Measurements from ENCODE around the gene PRDM15. TPM values are rescaled to one million over a fixed set of nuclear protein-coding genes. Genes with fewer than 3 reads are reported as not detected.
A peak's percentile ranks its signal among the peaks of the same experiment; 100 is the strongest.

The PRDM15 gene
- total RNA-seq, 1 donor from 2014 or later = 5.1 TPM

DNA sequence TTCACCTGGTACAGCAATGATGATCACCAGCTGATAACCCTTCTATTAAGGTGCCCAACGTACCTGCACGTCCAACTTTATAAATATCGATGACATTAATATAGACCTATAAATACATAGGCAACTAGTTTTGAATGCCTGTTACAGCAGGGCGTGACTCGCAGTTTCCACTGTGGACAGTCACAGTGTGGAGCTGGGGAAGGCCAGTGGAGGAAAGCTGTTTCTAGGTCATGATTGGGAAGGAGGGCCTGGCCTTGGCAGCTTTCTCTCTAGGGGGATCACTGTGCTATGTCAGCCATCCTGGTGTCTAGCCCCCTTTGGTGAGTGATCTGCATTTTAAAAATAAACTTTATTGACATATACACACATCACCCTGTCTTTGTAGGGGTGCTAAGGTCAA, 4.4 kb upstream of the PRDM15 start:
- no peak for DNase-seq

DNA sequence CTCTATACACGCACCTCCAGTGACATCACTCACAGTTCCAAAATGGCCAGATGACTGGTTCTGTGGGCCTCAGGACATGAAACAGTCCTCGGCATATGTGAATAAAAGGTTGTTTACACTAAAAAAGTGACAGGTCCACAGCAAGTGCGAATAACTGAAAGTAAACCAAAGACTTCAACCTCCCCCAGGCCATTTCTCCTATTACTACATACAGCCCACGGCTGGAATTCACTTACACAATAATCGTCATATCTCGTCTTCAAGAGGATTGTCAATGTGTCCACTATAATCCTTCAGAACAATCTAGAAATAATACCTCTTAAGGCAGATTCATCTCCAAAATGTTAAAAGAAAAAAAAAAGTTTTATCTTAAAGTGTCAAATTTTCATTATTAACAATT, 1.9 kb upstream of the PRDM15 start:
- no peak for DNase-seq

DNA sequence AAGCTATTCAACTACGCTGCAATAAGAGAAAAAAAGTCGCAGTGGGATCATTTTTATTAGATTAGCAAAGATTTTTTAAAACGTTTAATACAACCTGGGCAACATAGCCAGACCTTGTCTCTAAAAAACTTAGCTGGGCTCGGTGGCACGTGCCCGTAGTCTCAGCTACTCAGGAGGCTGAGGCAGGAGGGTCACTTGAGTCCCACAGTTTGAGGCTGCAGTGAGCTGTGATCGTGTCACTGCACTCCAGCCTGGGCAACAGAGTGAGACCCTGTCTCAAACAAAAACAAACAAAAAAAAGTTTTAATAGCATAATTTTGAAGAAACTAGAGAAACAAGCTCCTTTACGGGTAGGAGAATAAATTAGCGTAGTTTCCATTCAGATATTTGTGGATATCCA, 1.0 kb upstream of the PRDM15 start:
- no peak for DNase-seq

DNA sequence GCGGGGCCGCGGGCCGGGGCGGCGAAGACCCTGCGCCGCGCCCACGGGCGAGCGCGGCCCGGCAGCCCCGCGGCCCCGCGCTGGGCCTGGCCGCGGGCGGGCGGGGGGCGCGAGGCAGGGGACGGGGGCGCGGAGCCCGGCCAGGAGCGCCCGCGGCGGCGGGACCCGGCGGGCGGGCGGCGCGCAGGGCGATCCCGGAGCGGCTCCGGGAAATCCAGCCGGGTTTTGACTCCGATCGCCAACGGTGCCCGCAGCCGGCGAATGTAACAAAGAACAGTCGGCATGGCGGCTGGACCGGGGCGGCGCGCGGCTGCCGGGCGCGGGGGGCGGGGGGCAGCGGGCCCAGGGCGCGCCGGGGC, 334 bp downstream of the PRDM15 start:
- peak; percentile 77 for DNase-seq

DNA sequence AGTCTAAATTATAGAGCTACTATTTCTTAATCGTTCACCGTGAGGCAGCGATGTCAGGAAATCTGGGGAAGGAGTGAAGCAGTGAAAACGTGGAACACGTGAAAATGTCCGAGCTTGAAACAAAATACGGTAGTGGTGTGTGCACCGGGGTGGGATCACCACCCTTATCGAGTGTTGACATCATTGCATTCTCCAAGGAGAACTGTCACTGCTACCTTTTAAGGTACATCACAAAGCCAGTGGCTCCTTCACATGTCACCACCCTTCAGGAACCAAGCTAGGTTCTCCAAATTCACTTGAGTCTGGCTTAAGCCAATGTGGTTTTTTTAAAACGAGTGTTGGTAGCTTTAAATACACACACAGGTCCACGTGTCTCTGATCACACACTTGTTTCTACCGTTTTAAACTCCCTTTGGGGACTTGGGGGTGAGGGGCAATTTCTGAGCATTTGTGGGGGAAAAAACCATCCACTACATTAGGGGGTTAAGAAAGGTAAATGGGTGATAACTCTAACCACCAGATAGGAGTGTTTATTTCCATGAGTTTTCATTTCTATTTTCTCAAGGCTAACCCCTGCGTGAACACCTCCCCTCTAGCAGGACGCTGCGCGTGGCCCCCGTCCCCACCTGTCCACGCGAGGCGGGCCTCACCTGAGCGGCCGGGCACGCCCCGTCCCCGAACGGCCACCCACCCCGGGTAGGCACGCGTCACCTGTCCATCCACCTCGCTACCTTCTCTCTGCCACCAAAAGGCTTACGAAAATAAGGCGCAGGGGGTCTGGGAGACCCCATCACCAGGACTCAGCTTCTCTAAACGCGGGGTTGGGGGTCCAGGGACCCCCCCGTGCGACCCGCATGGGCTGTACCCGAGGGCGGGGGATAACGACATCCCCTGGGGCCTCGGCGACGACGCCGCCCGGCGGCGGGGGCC, 978 bp downstream of the PRDM15 start:
- DNase-seq = peak; percentile 36

DNA sequence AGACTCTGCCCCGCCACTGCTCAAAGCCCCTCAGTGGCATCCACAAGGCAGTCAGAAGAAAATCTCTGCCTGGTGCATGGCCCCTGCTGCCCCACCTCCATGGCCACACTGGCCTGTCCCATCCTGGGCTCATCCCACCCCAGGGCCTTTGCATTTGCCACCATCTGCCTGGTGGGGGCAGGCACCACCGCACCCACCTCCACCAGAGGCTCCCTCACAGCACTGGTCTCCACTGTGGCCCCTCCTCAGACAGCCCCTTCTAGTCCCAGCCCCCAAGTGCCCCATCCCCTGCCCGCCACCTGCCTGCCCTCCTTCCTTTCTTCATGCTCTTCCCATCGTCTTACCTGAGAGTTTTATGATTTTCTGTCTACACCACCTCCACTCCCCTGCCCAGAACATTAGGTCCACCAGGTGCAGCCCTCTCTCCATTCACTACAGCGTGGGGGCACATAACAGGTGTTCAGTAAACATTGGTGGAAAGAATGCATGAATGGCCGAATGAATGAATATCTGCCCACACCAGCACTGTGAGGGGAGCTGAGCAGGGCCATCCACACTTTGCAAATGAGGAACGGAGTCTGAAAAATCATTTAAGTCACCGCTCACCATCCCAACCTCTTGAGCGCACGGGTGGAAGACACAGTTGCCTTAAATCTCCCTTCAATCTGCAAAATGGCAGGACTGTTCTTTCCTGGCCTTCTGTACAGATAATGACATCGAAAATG, 2.1 kb downstream of the PRDM15 start:
- DNase-seq = no peak

DNA sequence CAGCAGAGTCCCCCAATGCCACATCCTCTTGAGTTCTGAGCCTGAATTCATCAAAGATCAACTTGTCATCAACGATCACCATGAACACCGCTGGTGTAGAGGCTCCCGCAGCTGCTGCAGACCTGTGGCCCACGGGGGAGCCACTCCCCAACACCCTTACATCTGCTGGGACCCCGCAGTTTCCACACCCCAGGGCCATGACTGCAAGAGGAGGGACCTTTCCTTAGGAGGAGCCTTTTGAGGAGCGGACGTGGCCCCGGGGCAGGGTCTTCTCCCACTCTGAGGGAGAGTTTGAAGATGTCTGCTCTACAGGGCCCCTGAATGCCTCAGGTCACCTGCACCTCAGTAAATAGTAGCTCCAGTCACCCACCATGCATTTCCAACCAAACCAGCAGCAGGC, 2.7 kb downstream of the PRDM15 start:
- no peak for DNase-seq

DNA sequence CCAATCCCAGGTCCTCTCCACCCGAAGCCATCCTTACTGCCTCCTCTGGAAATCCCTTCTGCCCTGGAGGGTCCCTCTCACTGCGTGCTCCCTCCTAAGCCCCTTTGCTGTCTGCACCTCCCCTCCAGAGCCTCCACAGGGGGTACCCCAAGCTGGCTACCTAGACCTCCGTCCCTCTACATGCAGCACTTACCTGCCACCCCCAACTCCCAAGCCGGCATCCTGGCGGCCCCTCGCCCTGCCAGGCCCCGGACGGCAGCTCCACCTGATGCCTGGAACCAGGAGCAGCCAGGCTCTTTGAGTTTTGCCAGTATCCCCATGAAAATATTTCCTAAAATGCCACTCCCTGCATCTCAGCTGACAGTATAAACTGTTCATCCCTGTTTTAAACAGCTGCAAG, 4.1 kb downstream of the PRDM15 start:
- no peak for DNase-seq

DNA sequence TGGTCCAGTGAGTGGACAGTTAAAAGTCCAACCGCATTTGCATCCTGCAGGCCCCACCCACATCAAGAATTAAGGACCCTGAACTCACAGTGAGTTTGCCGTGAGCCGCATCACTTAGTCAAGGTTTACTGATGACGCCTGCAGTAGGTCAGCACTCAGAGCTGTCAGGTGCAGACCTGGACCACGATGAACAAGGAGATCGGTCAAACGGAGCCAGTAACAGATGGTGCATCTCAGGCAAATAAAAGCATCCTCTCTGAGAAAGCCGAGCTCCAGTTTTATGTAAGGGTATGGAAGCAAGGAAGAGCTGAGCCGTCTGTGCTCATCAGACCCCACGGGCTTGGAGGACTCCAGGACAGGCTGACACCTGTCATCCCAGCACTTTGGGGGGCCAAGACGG, 4.5 kb downstream of the PRDM15 start:
- DNase-seq = no peak

DNA sequence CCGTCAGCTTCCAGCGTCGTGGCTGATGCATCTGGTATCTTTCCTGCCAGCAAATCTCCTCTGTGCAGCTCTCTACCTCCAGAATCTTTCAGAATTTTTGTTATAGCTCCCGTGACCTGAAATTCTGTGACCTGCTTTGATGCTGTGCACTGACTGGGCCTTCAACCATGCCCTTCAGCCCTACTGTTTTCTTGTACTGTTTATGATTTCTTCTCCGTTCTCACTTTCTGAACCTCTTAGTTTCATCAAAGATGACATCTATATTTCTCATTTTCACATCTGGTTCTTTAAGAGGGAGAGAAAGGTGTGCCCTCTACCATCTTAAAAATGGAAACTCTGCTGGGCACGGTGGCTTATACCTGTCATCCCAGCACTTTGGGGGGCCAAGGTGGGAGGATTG, 5.7 kb downstream of the PRDM15 start:
- DNase-seq = no peak

DNA sequence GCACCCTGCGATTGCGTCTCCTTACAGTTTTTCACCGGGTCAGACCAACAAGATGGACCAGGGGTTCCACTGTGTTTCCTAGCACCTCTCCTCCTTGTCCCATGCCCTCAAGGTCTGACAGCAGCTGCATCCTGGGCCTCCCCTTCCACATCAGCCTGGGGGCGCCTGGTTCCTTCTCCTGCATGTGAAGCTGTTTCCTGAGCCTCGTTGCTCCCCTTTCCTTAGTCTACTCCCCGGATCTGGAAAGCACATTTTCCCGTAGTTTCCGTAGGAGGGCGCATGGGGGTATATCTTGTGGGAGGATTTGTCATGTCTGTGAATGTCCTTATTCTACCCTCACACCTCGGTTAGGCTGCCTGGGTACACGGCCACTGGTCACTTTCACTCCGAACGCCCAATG, 6.1 kb downstream of the PRDM15 start:
- DNase-seq = no peak

DNA sequence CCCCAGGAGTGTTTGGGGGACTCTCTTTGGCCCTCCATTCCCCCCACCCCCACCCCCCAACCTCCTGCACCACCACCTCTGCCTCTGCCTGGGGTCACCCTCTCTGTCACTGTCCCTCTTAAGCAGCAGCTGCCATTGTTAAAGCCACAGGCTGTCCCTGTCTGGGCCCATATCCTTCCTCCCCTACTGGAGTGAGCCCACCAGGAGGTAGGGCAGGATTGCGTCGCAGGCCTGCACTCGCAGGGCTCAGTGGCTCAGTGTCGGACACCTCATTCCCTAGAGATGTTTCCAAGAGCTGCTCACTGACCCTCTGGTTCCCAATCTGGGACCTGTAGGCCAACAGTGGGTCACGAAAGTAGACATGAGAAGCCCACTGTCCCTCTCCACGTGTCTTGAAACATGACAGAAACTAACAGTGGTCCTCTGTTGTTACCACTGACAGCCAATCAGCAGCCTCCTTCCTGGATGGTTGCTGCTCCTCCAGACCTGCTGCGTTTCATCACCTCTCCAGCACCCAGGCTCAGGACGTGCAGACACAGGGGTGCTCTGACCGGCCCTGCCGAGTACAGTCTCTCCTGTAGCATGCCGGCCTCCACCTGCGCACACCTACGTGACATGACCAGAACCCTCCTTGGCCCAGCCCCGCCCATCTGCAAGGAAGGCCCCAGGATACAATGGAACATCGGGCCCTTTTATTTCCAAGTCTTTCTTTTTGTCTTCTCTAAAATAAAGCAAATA, 7.7 kb downstream of the PRDM15 start:
- DNase-seq = no peak

DNA sequence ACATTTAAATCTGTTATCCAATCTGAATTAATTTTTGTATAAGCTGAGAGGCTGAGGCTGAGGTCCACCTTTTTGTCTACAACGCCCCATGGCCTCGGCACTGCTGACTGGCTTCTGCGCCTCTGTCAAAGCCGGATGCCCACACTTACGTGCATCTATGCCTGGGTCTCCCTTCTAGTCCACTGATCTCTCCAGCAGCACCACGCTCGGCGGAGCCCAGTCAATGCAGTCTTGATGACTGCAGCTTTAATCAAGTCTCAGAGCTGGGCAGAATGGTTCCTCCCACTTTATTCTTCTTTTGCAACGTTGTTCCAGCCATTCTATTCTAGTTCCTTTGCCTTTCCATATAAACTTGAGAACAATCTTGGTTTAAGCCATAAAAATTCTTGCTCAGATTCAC, 9.4 kb downstream of the PRDM15 start:
- no peak for DNase-seq

DNA sequence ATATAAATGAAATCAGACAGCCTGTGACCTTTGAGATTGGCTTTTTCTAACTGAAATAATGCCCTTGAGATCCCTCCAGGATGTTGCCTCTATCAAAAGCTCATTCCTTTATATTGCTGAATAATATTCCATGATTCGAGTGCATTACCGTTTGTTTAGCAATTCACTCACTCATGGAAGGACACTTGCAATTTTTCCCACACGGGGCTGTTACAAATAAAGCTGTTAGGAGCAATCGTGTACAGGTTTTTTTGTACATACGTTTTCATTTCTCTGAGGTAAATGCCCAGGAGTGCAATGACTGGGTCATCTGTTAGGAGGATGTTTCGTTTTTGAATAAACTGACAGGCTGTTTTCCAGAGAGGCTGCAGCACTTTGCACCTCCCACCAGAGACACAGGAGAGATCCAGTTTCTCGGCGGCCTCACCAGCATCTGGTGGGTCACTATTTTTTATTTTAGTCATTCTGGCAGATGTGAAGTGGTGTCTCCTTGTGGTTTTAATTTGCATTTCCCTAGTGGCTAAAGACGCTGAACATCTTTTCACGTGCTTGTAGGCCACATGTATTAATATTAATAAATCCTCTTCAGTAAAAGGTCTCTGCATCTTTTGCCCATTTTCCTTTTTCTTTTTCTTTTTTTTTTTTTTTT, 11.0 kb downstream of the PRDM15 start:
- peak; percentile 17 for DNase-seq

DNA sequence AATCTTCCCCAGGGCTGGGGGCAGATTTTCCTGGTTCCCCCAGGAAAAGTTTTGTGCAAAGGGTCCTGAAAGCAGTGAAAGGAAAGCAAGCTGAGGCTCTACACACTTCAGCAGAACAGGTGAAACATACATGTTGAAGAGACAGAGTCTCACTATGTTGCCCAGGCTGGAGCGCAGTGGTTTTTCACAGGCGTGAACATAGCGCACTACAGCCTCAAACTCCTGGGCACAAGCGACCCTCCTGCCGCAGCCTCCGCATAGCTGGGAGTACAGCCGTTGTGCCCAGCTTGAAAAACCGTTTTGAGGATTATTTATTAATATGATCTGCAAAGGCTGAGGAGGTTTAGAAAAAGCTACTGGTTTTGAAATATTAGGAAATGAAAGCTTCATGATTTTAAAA, 11.8 kb downstream of the PRDM15 start:
- no peak for DNase-seq

DNA sequence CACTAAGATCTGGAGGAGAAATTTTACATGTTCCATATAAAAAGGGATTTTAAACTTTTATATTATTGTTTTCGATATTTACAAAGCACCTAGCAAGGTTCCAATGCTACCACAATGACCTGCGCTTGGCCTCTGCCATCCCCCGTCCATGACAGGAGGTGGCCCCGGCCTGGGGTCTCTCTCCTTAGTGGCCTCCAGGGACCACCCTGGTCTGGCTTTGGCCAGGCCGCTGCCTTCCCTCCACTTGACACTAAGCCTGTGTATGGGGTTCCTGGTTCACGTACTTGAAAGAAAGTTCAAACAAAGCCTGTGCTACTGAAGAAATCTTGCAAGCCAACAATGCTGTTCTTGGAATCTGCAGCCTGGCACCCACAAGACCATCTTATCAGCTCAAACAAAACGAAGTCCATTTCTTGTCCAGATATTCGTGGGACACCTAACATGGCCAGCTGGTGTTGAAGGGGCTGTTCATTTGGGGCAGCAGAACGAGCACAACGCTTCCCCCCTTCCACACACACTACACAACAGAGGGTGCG, 12.8 kb downstream of the PRDM15 start:
- DNase-seq = no peak

DNA sequence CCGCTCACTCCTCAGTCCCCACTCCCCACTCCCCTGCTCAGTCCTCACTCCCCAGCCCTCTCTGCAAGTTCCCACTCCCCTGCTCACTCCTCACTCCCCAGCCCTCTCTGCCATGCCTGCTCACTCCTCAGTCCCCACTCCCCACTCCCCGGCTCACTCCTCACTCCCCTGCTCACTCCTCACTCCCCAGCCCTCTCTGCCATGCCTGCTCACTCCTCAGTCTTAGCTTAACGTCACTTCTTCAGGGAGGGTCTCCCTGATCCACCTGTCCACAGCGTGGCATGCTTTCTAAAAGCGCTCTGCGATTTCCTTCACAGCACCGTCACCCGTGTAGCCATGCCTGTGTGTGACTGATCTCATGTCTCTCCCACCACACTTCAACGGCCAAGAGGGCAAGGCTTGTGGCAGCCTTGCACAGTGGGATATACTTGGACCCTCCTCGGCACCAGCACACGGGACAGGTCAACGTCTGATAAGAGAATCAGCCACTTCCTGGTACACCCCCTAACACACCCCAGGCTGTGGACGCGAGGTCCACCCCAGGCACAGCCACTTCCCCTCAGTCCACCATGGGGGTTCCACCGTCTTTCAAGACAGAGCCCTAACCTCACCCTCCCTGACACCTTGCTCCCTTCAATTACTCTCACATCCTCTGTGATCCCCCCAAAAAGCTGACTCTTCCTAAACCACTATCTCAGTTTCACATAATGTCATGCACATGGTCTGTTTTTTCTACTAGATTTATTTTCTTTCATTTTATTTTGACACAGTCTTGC, 14.0 kb downstream of the PRDM15 start:
- no peak for DNase-seq

DNA sequence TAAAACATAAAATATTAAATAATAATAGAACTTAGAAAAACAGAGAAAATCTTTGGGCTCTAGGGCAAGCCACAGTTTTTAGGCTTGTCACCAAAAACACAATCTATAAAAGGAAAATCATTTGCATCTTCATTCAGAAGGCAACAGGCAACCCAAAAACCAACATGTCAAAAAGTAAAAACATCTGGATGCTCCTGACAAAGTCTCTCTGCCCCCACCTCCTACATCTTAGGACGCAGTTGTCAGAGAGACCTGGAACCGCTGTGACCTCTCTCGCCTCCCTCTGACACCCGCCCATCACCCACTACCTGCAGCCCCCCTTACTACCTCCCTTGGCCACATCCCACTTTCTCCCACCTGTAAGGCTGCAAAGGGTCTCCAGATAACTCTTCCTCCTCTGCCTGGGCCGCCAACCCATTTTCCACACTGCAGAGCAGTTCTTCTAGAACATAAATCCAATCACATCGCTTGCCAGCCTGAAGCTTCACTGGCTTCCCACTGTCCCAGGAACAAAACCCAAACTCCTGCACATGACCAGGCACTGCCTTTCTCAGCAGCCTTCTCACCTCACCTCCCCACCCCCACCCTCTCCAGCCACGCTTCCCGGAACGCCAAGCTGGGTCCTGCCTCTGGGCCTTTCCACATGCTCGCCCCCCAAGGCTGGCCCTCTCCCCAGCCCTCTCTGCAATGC, 14.7 kb downstream of the PRDM15 start:
- no peak for DNase-seq

DNA sequence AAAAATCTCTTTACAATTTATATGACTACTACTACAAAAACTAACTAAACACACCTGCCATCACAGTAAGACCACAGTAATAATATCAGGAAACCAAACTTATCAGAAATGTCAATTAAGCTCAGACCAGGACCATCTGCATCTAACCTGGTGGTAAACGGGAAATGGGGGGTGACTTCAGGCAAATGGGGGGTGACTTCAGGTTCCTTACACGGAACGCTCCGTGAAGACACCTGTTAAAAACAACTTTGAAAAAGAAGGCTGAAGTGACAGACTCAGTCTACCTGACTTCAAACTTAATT, 15.8 kb downstream of the PRDM15 start:
- no peak for DNase-seq

DNA sequence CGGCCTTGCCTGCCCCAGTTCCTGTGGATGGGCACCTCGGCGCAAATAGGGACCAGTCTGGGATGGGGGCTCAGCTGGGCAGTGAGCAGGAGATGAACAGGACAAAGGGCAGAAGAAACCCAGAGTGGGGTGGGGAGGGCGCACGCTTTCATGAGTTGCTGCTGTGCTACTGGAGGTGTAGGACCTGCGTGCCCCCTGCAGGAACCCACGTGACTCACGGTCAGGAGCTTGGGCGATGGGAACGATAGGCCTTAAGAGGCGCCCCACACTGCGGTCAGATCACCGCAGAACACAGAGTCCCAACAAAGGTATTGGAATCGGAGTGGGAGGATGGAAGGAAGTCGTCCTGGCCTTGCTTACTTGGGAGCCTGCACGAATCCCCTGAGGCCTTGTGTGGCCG, 17.2 kb downstream of the PRDM15 start:
- no peak for DNase-seq

DNA sequence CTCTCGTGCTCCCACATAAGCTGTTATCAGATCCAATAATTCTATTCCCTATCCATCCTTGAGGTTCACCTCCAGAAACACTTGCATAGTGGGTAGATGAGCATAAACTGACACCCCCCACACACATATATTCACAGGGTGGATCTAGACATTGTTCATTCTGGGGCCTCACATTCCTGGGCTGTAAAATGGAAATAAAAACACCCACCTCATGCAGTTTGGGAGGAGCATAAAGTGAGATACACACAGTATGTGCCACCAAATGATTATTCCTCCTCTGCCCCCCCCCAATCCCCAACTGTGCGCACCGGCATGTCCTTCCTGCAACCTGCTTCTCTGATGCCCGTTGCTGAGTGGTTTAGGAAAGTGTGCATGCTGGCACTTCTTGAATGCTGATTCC, 17.9 kb downstream of the PRDM15 start:
- DNase-seq = no peak
